ENCODE results near the gene GDF7. TPM values are rescaled to one million over a fixed set of nuclear protein-coding genes. Genes with fewer than 3 reads are reported as not detected.
"Not testable (repeated sequence)": the region's sequence is repeated elsewhere in the genome, so short reads cannot be mapped to it uniquely, and the experiment has no call there.

The GDF7 gene
- polyA plus RNA-seq, 1 donor = 0.25 TPM

- no peak for DNase-seq
These were observed 37.9 kb downstream of the GDF7 start for GRCh38 chr2:20704886-20705285.

DNA sequence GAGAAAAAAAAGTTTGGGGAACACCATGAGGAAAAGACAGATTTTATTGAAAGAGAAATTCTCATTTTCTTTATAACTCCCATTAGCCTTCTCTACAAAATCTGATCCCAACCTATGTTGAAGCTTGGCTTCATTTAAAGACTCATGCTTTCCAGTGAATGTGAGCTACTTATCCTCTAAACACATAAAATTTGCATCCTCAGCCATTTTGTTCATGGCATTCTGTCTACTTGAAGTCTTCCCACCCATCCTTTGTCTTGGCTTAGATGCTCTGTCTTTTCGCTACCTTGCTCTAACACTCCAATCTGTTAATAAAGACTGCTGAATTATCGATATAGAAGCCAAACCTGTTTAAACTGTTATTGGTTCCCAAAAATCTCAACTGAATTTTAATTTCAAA is 39.3 kb downstream of the GDF7 start:
- DNase-seq = no peak

GRCh38 chr2:20706786-20707185 is 39.8 kb downstream of the GDF7 start:
- DNase-seq = no peak

GRCh38 chr2:20707601-20708000 is 40.7 kb downstream of the GDF7 start:
- DNase-seq = no peak

- not testable (repeated sequence) for DNase-seq
These were observed 44.7 kb downstream of the GDF7 start for GRCh38 chr2:20711641-20712040.

DNA sequence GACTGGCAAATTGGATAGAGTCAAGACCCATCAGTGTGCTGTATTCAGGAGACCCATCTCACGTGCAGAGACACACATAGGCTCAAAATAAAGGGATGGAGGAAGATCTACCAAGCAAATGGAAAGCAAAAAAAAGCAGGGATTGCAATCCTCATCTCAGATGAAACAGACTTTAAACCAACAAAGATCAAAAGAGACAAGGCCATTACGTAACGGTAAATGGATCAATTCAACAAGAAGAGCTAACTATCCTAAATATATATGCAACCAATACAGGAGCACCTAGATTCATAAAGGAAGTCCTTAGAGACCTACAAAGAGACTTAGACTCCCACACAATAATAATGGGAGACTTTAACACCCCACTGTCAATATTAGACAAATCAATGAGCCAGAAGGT is 46.6 kb downstream of the GDF7 start:
- not testable (repeated sequence) for DNase-seq

DNA sequence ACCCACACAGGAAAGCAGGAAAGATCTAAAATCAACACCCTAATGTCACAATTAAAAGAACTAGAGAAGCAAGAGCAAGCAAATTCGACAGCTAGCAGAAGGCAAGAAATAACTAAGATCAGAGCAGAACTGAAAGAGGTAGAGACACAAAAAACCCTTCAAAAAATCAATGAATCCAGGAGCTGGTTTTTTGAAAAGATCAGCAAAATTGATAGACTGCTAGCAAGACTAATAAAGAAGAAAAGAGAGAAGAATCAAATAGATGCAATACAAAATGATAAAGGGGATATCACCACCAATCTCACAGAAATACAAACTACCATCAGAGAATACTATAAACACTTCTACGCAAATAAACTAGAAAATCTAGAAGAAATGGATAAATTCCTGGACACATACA is 47.5 kb downstream of the GDF7 start:
- DNase-seq = not testable (repeated sequence)

GRCh38 chr2:20716164-20716563 is 49.2 kb downstream of the GDF7 start:
- not testable (repeated sequence) for DNase-seq

DNA sequence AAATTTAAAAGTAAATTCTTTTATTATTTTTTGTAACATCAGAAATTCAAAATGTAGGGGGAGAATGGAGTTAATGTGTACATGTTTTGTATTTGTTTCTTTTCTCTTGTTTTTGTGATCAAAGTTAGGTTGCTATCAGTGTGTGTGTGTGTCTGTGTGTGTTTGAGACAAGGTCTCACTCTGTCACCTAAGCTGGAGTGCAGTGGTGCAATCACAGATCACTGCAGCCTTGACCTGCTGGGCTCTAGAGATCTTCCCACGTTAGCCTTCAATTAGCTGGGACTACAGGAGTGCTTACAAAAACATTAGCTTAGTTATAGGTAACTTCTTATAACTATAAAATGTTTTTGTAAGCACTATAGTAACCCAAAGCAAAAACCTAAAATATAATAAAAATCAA is 50.7 kb downstream of the GDF7 start:
- DNase-seq = no peak

DNA sequence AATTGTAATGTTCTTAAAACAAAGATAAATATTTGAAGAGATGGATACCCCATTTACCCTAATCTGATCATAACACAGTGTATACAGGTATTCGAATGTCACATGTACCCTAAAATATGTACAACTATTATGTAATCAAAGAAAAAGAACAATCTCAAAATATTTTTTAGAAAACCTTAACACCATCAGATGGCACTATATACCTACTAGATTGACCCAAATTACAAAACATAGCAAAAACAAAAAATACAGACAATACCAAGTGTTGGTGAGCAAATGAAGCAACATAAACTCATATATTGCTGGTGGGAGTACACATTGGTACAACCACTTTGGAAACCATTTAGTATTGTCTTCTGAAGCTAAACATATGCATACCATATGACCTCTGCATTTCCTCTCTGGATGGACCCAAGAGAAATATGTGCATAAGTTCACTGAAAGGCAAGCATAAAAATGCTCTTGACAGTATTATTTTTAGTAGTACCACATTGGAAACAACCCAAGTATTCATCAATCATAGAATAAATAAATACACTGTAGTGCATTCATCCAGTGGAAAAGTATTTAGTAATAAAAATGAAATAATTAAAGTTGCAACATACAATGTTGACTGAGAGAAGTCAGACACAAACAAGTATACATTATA is 55.8 kb downstream of the GDF7 start:
- no peak for DNase-seq

GRCh38 chr2:20723543-20723942 is 56.6 kb downstream of the GDF7 start:
- no peak for DNase-seq

GRCh38 chr2:20724500-20725053 is 57.6 kb downstream of the GDF7 start:
- no peak for DNase-seq

- no peak for DNase-seq
These were observed 58.8 kb downstream of the GDF7 start for GRCh38 chr2:20725782-20726181.

- DNase-seq = no peak
These were observed 60.0 kb downstream of the GDF7 start for GRCh38 chr2:20726913-20727312.

GRCh38 chr2:20728114-20728758 is 61.3 kb downstream of the GDF7 start:
- peak; percentile 1 for DNase-seq

Other genes with a start within 250 kb of the GDF7 start
- gene RHOB, start 220.1 kb upstream of the GDF7 start, polyA plus RNA-seq (ENCODE audit: insufficient read length) = 132 TPM
- gene HS1BP3, start 16.0 kb upstream of the GDF7 start, polyA plus RNA-seq (ENCODE audit: insufficient read length) = 10.3 TPM
- gene LDAH, start 156.0 kb downstream of the GDF7 start, polyA plus RNA-seq (ENCODE audit: insufficient read length) = 10.7 TPM

Data from hindlimb muscle (tissue), 1 donor.